Measurements from ENCODE around the gene IPO5.
A peak's percentile ranks its signal among the peaks of the same experiment; 100 is the strongest.

Gene IPO5

GRCh38 chr13:97953376-97953970 is at the start of gene IPO5:
IPO5 (plus strand) TSS chr13:97953675; CDS start chr13:97976697, 23,022 bp downstream.
- in situ Hi-C loops (cut with HindIII; ENCODE audit: low pct_ligation_motif_present, low pct_unique_long_range_greater_than_20kb, low sequenced_read_pairs), result no loop called here

DNA sequence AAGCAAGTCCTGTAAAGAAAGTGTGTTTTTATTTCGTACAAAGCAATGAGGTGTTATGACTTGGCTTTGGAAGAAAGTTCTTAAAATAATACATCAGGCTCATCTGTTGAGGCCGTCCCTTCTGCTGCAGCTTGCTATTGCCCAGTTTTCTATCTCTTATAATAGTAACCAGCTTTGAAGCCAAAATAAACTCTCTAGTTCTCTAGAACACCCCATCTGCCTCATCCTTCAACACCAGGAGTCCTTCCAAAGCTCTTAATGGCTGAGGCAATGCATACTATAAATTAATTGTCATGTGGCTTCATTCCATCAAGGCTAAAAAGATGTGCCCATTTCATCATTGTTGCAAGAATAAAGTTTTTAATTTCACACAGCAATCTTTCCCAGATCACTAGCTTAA is 49.4 kb upstream of the IPO5 start:
- DNase-seq, result no peak
- in situ Hi-C loops (cut with HindIII; ENCODE audit: low pct_ligation_motif_present, low pct_unique_long_range_greater_than_20kb, low sequenced_read_pairs), result no loop called here

More at GRCh38 chr13:97953376-97953970, at the start of gene IPO5:
- DNase-seq, result no peak

DNA sequence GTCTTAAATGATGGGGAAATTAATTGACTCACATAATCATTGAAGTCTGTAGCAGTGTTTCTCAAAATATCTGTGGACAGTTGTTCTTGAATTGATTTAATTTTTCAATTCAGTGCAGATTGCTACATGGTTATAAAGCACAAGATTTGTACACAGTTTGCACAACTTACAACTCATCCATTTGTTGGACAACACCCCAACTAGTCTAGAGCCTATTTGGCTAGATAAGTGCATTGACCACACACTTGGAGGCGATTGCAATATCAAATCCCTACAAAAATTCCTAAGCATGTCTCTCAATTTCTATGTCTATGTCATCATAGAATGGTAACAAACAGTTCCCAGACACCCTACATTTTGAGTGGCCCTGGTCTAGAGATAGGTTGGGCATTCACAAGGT is 48.0 kb upstream of the IPO5 start:
- DNase-seq, result no peak
- in situ Hi-C loops (cut with HindIII; ENCODE audit: low pct_ligation_motif_present, low pct_unique_long_range_greater_than_20kb, low sequenced_read_pairs), result no loop called here

- in situ Hi-C loops (cut with HindIII; ENCODE audit: low pct_ligation_motif_present, low pct_unique_long_range_greater_than_20kb, low sequenced_read_pairs), result no loop called here
- DNase-seq, result peak; percentile 28
Measured at GRCh38 chr13:97911311-97912138, 42.0 kb upstream of the IPO5 start.

GRCh38 chr13:97912139-97912535 is 41.3 kb upstream of the IPO5 start:
- no peak for DNase-seq
- in situ Hi-C loops (cut with HindIII; ENCODE audit: low pct_ligation_motif_present, low pct_unique_long_range_greater_than_20kb, low sequenced_read_pairs), result no loop called here

GRCh38 chr13:97913206-97913605 is 40.3 kb upstream of the IPO5 start:
- no peak for DNase-seq
- in situ Hi-C loops (cut with HindIII; ENCODE audit: low pct_ligation_motif_present, low pct_unique_long_range_greater_than_20kb, low sequenced_read_pairs), result no loop called here

GRCh38 chr13:97914540-97914939 is 38.9 kb upstream of the IPO5 start:
- DNase-seq, result no peak
- in situ Hi-C loops (cut with HindIII; ENCODE audit: low pct_ligation_motif_present, low pct_unique_long_range_greater_than_20kb, low sequenced_read_pairs), result no loop called here

GRCh38 chr13:97921176-97921816 is 32.2 kb upstream of the IPO5 start:
- in situ Hi-C loops (cut with HindIII; ENCODE audit: low pct_ligation_motif_present, low pct_unique_long_range_greater_than_20kb, low sequenced_read_pairs), result no loop called here
- DNase-seq, result no peak

GRCh38 chr13:97928301-97928700 is 25.2 kb upstream of the IPO5 start:
- in situ Hi-C loops (cut with HindIII; ENCODE audit: low pct_ligation_motif_present, low pct_unique_long_range_greater_than_20kb, low sequenced_read_pairs), result no loop called here
- no peak for DNase-seq

GRCh38 chr13:97932036-97932435 is 21.4 kb upstream of the IPO5 start:
- in situ Hi-C loops (cut with HindIII; ENCODE audit: low pct_ligation_motif_present, low pct_unique_long_range_greater_than_20kb, low sequenced_read_pairs), result no loop called here
- DNase-seq, result no peak

DNA sequence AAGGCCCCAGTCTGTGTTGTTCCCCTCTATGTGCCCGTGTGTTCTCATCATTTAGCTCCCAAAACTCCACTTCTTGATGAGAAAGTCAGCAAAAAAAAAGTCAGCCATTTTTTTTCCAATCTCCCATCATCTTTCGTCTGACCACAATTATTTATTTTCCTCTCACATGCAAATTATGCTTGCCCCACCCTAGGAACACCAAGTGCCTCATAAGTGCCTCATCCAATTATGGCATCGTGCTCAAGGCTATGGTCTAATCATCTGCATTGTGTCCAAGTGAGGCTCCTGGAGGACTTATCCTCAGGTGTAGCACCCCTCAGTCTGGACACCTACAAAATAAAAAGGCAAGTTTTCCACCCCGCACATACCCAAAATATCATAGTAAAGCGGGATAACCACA is 20.8 kb upstream of the IPO5 start:
- DNase-seq, result no peak
- in situ Hi-C loops (cut with HindIII; ENCODE audit: low pct_ligation_motif_present, low pct_unique_long_range_greater_than_20kb, low sequenced_read_pairs), result no loop called here

GRCh38 chr13:97933776-97934175 is 19.7 kb upstream of the IPO5 start:
- in situ Hi-C loops (cut with HindIII; ENCODE audit: low pct_ligation_motif_present, low pct_unique_long_range_greater_than_20kb, low sequenced_read_pairs), result no loop called here
- DNase-seq, result no peak

DNA sequence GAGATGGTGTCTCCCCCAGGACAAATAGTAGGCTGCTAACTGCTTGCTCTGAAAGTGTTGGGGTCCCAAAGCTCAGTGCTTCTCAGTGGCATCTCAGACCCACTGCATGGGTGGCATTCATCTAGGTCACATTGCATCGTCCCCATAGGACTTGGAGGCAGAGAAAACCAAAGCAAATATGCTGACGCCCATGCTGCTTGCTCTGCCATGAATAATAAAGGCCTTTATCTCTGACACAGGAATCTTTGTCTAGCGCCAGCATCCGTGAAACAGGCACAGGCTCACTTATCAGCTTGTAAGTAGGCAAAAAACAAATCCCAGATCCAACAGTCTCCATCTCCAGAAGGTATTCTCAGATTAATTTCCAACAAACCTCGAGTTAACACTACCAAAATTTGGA is 18.9 kb upstream of the IPO5 start:
- DNase-seq, result no peak
- in situ Hi-C loops (cut with HindIII; ENCODE audit: low pct_ligation_motif_present, low pct_unique_long_range_greater_than_20kb, low sequenced_read_pairs), result no loop called here

GRCh38 chr13:97935071-97935470 is 18.4 kb upstream of the IPO5 start:
- in situ Hi-C loops (cut with HindIII; ENCODE audit: low pct_ligation_motif_present, low pct_unique_long_range_greater_than_20kb, low sequenced_read_pairs), result no loop called here
- no peak for DNase-seq

DNA sequence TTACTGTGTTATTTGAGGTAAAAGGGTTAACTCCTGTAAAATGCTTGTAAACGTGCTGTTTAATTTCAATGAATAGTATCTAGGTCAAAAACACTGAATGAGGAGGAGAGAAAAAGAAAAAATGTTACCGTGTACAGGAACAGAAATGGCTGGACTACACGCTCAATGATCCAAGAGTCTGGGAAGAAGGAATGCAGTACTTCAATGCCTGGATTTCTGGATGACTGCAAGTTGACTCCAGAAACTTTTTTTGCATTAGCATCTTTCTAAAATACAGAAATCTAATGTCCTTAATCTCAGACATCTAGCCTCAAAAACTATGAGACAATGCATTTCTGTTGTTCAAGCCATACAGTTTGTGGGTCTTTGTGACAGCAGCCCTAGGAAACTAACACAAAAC is 17.4 kb upstream of the IPO5 start:
- DNase-seq, result no peak
- in situ Hi-C loops (cut with HindIII; ENCODE audit: low pct_ligation_motif_present, low pct_unique_long_range_greater_than_20kb, low sequenced_read_pairs), result no loop called here

GRCh38 chr13:97938706-97939475 is 14.6 kb upstream of the IPO5 start:
- DNase-seq, result no peak
- in situ Hi-C loops (cut with HindIII; ENCODE audit: low pct_ligation_motif_present, low pct_unique_long_range_greater_than_20kb, low sequenced_read_pairs), result no loop called here

GRCh38 chr13:97944396-97945029 is 9.0 kb upstream of the IPO5 start:
- in situ Hi-C loops (cut with HindIII; ENCODE audit: low pct_ligation_motif_present, low pct_unique_long_range_greater_than_20kb, low sequenced_read_pairs), result no loop called here
- DNase-seq, result no peak

- in situ Hi-C loops (cut with HindIII; ENCODE audit: low pct_ligation_motif_present, low pct_unique_long_range_greater_than_20kb, low sequenced_read_pairs), result no loop called here
- DNase-seq, result no peak
Measured at GRCh38 chr13:97945342-97945741, 8.1 kb upstream of the IPO5 start.

All from ACHN (cell line).